Suppressor macrophage (primary cell): Measurements from ENCODE around the gene GGT6.

Experiments used
- DNase-seq, 4 experiments: peaks; one replicate each; pipeline ENCODE4 v3.0.0-alpha.2; 2020 to 2022

GGT6 gene

DNA sequence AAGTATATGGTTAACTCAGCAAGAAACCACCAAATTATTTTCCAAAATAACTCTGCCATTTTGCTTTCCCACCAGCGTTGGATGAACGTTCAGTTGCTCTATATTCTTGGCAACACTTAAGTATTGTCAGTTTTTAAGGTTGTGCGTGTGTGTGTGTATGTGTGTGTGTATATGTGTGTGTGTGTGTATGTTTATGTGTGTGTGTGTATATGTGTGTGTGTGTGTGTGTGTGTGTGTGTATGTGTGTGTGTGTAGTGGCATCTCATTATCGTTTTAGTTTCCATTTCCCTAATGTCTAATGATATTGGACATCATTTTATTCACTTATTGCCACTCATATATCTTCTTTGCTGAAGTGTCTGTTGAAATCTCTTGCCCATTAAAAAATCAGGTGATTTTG is 12.7 kb upstream of the GGT6 start:
- no peak for DNase-seq

DNA sequence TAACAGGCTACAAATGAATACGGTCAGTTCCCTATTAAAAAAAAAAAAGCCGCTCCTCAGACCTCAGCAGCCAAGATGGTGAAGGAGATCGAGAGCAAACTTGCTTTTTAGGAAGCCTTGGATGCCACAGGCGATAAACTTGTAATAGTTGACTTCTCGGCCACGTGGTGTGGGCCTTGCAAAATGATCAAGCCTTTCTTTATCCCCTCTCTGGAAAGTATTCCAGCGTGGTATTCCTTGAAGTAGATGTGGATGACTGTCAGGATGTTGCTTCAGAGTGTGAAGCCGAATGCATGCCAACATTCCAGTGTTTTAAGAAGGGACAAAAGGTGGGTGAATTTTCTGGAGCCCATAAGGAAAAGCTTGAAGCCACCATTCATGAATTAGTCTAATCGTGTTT is 11.8 kb upstream of the GGT6 start:
- DNase-seq, result no peak

DNA sequence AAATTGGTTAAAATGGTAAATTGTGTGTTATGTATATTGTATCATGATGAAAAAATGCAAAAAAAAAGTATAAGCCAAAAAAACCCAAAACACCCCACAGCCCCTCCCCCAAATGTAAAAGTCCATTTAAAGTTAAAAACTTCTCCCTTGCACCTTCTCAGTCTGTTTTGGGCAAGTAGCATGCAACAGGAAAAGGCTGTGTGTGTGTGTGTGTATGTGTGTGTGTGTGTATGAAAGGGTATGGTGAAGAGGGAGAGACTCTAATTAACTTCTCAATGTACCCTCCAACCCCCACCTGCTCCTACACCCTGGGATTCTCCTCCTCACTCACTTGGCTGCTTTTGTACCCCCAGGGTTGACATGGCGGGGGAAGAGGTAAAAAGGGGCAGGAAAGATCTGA is 9.2 kb upstream of the GGT6 start:
- no peak for DNase-seq

DNA sequence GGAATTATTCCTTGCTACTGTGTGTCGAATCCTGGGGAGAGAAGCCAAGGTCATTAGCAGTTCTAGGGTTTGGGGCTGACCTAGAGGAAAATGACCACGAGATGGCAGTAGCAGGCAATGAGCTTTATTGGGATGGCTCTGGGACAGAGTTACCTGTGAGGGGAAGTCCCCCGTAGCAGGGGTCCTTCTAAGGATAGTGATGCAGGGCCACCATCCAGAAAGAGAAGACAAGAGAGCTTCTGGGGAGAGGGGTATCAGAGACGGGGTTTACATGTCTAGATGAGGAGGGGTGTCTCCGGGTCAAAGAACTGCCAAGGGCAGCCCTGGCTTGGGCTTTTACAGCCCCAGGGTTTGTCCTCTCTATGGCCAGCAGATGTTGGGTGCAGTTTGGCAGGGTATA is 6.4 kb upstream of the GGT6 start:
- peak; percentile 68 to 80 (median 74) for DNase-seq

DNA sequence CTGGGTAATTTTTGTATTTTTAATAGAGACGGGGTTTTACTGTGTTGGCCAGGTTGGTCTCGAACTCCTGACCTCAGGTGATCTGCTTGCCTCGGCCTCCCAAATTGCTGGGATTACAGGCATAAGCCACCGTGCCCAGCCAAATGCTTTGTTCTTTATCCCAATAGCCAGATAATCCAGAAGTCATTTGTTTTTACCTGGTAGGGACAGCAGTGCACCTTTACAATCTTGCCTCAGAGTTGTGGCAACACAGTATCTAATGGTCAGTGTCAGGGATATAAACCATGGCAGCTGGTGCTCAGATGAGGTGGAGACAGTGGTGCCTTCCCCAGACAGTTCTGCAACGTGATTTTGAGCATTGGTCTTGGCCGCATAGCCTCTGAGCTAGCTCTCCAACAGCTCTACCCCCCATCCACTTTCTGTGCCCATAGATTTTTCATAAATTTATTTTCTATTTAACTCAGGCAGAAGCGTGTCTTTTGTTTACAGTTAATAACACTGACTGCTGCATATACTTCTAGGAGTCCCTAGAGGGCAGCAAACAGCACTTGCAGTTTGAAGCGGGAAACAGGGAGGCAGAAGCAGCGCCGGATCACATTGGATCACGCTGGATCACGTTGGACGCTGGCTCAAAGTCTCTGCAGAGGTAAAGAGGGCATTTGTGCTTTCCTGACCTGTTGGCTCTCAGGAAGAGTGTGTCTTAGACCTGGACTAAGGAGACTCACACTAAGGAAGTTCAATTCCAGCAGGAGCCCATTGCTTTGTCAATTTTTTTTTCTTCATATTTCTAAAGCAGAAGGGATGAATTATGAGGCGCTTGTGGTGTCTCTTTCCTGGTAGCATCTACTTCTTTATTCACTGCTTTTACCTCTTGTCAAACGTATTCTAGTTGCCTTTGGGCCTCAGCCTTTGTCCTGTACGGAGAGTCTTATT is 5.1 kb upstream of the GGT6 start:
- peak; percentile 81 to 93 (median 89) for DNase-seq

DNA sequence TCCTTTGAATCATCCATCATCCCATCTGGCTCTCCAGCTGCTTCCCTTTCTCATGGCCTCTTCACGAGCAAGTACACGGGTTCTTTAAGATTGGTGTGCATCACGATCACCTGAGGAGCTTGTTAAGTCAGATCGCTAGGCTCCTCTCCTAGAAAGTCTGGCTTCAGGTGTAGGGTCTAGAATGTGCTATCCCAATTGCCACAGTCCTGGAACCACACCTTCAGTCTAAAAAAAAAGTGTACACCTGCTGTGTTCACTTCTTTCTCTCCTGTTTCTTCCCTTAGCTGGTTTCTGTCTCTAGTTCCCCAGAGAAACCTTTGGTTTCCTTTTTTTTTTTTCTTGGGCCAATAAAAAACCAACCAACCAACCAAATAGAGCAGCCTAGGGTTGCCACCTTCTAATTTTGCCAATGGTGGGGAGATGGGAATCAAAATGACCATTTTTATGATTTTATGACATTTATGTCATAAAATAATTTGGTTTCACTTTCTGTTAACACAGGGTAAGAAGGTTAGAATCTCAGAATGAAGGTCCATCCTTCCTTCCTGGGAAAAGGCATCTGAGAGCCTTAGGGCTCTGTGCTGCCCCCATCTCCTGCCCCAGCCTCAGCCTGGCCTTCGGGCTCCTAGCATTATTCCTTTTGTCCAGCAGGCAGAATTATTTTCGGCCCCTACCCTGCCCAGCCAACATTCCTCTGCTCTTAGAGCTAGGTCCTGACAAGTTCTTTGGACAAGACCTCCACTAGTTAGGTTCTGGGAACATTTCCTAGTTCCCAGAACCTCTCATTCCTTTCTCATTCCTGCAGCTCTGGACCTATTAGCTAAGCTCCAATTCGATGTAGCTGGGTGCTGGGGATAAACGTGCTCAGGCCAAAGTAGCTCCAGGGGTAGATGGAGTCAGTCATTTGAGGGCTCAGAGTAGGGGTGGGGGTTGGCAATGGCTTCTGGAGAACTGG is 1.9 kb upstream of the GGT6 start:
- no peak for DNase-seq

DNA sequence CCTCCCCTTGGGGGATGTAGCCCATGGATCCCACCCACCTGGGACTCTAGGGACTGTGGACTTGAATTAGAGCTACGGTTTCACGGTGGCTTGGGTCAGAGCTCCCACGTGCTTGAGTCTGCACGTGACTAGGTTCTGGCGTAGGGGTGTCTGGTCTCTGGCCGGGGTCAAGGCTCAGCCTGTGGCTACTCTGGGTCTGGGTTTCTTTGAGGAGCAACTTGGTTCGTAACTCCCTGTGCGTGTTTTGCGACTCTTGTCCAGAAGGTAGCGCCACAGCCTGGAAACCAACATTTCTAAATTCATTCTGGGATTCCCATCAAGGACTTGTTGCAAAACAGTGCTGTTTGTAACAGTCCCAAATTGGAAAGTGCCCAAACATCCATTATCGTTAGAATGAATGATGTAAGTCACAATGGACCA is 470 bp upstream of the GGT6 start:
- no peak for DNase-seq

DNA sequence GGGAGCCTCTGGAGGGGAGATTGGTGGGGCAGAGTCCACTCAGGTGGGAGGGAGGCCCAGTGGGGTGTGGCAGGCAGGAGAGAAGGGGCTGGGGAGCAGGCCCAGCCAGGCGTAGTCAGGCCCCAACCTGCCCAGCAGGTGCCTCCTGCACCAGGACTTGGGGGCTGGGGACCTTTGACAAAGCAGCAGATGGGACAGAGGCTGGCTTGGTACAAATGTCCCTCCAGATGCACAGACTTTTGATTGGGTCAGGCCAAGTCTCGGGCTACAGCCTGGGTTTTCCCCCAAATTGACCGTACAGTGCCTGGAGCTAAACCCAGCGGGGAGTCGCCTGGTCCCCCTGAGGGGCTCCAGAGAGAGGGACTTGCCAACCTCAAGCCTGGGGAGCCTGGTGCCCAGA is 411 bp downstream of the GGT6 start:
- DNase-seq, result no peak

DNA sequence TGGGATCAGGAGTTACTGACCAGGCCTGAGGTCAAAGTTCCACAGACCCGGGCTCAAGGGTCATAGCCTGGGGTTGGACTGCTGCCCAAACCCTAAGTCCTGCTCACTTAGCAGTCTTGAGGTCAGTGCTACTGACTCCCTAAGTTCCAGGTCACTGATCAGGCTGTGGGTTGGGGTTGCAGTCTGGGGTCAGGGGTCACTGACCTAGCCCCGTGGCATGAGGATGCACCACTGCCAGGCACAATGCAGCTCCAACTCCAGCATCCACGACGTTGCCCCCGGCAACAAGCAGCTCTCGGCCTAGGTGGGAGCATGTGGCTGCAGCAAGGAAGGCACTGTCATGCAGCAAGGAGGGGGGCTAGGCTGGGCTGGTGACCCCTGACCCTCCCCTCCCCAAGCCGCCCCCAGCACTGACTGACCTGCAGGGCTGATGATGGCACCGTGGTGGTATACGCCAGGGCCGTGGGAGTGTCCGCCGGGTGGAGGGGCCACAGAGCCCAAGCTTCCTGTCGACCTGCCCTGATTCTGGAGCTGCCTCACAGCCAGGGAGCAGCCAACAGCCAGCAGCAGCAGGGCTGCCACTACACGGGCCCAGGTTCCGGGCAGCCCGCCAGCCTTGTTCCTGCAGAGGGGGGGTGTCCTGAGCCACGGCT is 1.1 kb downstream of the GGT6 start:
- DNase-seq, result no peak

DNA sequence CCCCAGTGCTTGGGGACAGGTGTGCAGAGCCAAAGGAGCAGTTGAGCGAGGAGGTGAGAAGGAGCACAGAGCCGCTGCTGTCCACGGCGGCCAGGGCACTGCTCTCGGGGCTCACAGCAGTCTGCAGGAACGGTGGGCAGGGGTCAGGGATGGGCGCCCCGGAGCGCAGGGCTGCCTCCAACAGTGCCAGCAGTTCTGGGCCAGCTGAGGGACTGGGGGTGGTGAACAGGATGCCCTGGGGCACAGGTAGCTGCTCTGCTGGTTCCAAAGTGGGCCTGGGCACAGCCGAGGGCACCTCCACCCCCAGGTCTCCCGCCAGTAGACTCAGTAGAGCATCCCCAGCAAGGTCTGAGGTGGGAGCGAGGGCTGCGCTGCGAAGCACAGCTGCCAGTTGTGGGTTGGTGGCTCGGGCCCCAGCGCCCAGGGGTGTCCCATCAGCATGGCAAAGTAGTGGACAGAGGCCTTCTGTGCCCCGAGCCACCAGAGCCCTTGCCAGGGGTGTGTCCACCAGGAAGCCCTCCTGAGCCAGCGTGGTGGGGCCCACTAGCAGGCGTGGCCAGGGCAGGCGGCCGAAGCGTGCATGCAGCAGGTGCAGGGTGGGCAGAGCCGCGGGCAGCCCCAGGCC is 1.9 kb downstream of the GGT6 start:
- no peak for DNase-seq

DNA sequence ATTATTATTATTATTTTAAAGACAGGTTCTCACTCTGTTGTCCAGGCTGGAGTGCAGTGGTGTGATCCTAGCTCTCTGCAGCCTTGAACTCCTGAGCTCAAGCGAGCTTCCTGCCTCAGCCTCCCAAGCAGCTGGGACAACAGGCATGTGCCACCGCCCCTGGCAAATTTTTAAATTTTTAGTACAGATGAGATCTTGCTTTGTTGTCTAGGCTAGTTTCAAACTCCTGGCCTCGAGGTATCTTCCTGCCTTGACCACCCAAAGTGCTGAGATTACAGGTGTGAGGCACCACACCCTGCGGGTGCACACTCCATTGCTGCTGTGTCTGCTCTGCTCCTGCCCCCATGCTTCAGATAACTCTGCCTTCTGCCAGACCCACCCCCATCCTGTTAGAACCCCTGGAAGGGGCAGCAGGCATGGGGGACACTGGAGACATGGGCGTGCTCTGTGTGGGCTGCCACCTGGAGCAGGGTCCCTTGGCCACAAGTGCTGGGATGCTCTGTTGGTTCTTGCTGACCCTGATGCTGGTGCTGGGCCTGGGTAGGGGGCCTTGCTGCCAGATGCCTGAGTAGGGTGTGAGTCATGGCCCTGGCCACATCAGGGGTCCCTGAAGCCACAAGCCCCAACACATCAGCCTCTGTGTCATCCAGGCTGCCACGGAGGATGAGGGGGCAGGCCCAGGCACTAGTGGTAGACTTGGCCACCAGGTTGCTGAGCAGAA is 2.6 kb downstream of the GGT6 start:
- no peak for DNase-seq

DNA sequence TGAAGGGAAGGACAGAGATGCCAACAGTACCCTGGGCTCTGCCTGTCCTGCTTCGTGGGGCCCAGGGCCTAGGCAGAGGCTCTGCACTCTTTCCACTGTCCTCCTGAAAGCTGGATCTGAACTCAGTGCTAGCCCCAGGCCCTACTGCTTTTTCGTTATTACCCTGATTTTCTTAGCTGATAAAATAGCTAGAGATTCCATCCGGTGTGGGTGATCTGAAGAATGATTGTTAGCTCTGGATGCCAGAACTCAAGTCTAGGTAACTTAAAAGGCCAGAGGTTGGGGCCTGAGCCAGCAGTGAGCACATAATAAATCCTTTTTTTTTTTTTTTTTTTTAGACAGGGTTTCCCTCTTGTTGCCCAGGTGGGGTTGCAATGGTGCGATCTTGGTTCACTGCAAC is 3.4 kb downstream of the GGT6 start:
- no peak for DNase-seq

DNA sequence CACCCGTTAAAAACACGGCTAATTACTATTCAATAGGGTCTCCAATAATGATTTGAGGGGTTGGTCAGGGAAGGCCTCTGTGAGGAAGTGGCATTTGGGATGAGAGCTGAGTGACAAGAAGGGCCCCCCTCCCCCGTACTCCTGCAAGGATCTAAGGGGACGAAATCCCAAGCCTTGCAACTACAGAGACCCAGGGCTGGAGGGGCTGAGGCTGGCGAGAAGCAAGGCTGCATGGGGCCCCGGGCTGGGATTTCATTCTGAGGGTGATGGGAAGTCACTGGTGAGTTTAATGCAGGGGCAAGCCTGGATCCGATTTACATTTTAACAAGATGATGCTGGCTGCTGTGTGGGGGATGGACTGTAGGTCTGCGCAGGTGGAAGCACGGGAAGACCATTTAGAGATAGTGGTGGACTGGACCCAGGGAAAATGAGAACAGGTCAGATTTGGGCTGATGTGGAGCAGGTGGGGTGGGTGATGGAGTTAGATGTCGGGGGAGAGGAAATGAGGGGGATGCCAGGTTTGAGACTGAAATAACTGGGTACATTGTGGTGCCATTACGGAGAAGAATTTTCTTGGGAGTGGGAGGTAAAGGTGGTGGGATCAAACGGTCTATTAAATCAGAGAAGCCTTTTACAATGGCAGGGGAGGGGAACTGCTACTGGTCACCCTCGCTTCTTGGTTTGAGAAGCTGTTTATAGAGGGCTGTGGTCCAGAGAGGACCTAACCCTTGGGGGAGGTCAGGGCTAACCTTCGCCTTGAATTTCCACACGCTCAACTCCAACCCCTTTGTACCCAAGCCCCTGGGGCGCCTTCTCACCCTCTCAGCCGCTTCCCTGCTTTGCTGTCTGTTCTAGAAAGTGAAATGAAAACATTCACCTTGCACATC is 4.3 kb downstream of the GGT6 start:
- no peak for DNase-seq

DNA sequence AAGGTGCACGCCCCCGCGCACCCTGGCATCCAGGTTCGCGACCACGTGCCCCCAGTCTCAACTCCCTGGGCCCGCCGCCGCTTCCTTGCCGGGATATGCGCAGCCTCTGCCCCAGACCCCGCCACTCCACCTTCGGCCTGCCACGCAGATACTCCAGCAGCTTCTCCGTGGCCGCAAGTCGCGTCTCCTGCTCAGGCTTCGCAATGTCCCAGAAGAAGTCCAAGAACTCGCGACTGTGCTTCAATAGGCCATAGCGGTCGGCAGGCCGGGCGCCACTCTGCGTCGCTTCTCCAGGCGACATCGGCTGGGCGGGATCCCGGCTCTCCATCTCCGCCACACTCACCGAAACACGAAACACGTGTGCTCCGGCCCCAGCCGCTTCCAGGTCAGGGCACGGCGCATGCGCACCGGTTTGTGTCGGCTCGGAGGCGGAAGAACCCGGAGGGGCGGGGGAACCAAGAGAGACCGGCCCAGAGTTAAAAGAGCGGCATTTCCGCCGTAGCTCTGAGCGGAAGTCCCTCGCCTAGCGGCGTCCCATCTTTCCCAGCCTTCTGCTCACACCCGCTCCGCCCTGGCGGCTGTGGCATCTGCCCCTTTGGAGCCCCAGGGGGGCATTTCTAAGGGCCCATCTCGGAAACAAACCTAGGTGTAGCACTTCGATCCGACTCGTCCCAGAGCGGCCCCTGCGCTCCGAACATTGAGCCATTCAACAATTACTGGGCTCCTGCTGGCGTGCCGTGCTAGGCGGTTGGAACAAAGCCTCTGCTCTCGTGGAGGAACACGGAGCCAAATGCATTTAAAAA is 5.2 kb downstream of the GGT6 start, which contains the start of gene MYBBP1A:
TSS of gene MYBBP1A (minus strand) at position 388 of the 803 bp plus-strand sequence. CDS start at position 328, 60 bp downstream.
- peak; percentile 99 to 100 (median 100) for DNase-seq

DNA sequence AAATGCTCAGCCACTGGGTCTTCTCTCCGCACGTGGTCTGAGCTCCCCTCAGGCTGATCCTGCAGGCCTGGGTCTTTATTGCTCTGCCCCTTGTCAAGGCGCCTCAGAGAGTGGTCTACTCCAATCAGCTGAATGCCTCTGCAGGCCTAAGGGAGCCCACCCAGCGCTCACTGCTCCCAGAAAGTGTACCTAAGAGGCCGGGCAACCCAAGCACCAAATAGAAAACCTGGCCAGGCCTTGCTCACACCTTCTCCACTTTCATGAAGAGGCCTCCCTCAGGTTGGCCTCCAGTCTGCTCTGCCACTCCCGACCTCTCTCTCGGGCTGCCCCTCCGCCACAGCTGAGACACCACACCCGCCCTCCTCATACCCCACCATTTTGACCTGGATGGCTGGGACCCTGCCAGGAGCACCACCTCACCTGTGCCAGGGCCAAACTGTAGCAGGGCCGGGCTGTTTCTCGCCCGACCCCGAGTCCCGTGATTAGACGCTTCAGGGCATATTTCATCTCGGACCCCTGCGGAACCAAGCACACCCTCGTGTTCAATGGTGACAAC is 5.9 kb downstream of the GGT6 start:
- no peak for DNase-seq

DNA sequence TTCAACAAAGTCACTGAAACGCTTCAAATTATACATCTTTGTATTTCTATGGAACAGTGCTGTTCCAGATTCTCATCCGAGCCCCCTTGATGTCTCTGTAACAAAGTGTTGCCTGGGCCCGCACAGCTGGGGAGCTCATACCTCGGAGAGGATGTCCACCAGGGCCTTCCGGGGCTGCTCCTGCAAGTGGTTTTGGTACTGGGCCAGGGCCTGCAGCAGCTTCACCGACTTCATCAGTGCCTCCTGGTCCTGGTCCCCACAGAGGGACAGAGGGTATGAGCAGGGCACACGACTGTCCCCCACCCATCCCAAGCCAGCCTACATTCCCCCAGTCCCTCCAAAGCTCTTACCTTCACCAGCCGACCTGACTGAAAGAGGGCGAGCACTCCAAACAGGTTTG is 6.7 kb downstream of the GGT6 start:
- no peak for DNase-seq

DNA sequence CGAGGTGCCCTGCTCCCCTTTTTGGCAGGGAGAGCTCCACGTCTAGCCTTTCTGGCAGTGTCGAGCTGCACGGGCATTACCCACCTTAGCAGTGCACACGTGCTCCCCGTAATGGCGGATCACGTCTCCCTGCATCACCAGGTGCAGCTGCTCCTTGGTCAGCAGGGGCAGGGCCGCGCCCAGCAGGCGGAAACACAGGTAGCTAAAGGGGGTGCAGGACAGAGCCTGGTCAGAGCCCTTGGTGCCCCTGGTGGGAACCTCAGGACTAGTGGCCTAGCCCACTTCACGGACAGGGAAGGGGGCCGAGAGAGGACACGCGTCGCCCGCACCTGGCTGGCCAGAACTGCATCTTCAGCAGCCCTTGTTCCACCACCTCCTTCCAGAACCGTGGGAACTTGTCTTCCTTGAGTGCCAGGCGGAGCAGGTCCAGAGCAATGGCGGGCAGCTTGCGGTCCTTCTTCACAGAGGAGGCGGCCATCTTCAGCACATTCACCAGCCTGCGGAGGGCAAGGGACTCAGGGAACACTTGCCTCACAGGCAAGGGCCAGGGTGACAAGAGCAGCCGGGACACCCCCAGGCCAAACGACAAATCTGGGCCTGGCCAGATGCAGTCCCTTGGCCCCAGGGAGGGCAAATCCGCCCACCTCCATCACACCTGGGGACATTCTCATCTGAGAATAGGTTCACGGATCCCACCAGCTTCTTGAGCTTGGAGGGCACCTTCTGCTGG is 8.4 kb downstream of the GGT6 start:
- no peak for DNase-seq

DNA sequence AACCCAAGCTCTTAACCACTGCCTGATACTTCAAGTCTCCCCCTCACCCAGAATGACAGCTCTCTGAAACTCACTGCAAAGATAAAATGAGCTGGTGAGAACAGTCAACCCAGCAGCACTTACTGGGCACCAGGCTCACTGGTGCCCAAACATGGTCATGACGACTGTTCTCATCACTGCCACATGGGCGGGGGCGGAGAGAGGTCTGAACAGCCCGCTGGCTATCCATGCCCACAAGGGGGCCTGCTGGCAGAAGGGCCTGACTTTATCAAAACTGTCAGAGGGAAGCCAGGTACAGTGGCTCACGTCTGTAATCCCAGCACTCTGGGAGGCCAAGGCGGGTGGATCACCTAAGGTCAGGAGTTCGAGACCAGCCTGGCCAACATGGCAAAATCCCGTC is 9.2 kb downstream of the GGT6 start:
- DNase-seq, result peak in 2 of 4 experiments; percentile 29 to 41
